ENCODE data around the gene CYYR1.

GRCh38 chr21:26555540-26556146, 17.4 kb downstream of the CYYR1 start:
- TF ChIP-seq CTCF (conservative IDR thresholded peaks at IDR 0.05 in 1 of 2, IDR thresholded peaks at IDR 0.05 in 1 of 2; ENCODE audit: extremely low read depth in 1 of 2, insufficient read depth in 1 of 2, low read depth in 1 of 2, low read length in 2 of 2) (no peak), EZH2 (IDR thresholded peaks at IDR 0.05; ENCODE audit: borderline replicate concordance, low read length) (no peak)
